ENCODE data around the gene TBX3. TPM values are rescaled to one million over a fixed set of nuclear protein-coding genes. Genes with fewer than 3 reads are reported as not detected.

TBX3 gene
- total RNA-seq, 1 donor from 2014 or later, result 3.0 TPM

DNA sequence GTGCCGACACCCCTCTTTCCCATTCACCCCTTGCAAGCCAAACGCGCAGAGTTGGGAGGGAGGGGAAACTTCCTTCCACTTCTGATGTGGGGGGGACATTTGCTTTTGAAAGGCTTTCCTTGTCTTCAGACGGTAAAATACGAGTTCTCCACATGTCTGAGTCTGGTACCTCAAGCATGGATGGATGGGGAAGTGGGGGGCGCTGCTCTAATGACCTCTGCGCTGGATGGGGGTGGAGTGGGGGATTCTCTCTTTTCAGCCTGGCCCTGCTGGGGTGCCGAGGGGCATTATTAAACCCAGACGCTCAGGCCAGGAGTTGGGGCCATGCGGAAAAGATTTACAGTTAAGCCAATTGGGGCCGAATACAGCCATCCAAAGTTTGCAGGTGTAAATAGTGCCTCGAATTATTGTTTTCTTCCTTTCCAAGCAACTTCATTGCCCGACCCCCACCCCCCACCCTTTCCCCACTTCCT lies 9.1 kb upstream of the TBX3 start:
- Mint-ChIP-seq H3K9me3 (ENCODE audit: unreplicated experiment) (peaks cover 10% of the 10 kb centered on the region), H3K27me3 (ENCODE audit: unreplicated experiment) (peaks cover 68% of the 10 kb centered on the region), H3K27ac (ENCODE audit: unreplicated experiment) (no peak overlapping the region), H3K36me3 (ENCODE audit: unreplicated experiment) (no peaks in the 10 kb centered on the region), H3K4me1 (ENCODE audit: low read depth, unreplicated experiment) (peaks cover 1% of the 10 kb centered on the region), H3K4me3 (ENCODE audit: unreplicated experiment) (no peak overlapping the region)
- no peak for DNase-seq
- TF ChIP-seq, protein P1, sequence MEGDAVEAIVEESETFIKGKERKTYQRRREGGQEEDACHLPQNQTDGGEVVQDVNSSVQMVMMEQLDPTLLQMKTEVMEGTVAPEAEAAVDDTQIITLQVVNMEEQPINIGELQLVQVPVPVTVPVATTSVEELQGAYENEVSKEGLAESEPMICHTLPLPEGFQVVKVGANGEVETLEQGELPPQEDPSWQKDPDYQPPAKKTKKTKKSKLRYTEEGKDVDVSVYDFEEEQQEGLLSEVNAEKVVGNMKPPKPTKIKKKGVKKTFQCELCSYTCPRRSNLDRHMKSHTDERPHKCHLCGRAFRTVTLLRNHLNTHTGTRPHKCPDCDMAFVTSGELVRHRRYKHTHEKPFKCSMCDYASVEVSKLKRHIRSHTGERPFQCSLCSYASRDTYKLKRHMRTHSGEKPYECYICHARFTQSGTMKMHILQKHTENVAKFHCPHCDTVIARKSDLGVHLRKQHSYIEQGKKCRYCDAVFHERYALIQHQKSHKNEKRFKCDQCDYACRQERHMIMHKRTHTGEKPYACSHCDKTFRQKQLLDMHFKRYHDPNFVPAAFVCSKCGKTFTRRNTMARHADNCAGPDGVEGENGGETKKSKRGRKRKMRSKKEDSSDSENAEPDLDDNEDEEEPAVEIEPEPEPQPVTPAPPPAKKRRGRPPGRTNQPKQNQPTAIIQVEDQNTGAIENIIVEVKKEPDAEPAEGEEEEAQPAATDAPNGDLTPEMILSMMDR (IDR thresholded peaks at IDR 0.05; ENCODE audit: partially characterized antibody, unreplicated experiment), result no peak

- DNase-seq, result no peak
- TF ChIP-seq, protein P1 (IDR thresholded peaks at IDR 0.05; ENCODE audit: partially characterized antibody, unreplicated experiment), result no peak
- Mint-ChIP-seq H3K36me3 (ENCODE audit: unreplicated experiment) (no peaks in the 10 kb centered on the region), H3K4me3 (ENCODE audit: unreplicated experiment) (no peak overlapping the region), H3K4me1 (ENCODE audit: low read depth, unreplicated experiment) (no peaks in the 10 kb centered on the region), H3K9me3 (ENCODE audit: unreplicated experiment) (peaks cover 10% of the 10 kb centered on the region), H3K27me3 (ENCODE audit: unreplicated experiment) (peaks cover 65% of the 10 kb centered on the region), H3K27ac (ENCODE audit: unreplicated experiment) (no peak overlapping the region)
These were observed 8.4 kb upstream of the TBX3 start for GRCh38 chr12:114692186-114693058.

- Mint-ChIP-seq H3K4me1 (ENCODE audit: low read depth, unreplicated experiment) (no peaks in the 10 kb centered on the region), H3K36me3 (ENCODE audit: unreplicated experiment) (no peaks in the 10 kb centered on the region), H3K27me3 (ENCODE audit: unreplicated experiment) (peaks cover 66% of the 10 kb centered on the region), H3K9me3 (ENCODE audit: unreplicated experiment) (peaks cover 10% of the 10 kb centered on the region), H3K4me3 (ENCODE audit: unreplicated experiment) (no peak overlapping the region), H3K27ac (ENCODE audit: unreplicated experiment) (no peak overlapping the region)
- TF ChIP-seq, protein P1 (IDR thresholded peaks at IDR 0.05; ENCODE audit: partially characterized antibody, unreplicated experiment), result no peak
- DNase-seq, result no peak
These were observed 7.8 kb upstream of the TBX3 start for GRCh38 chr12:114691763-114692185.

DNA sequence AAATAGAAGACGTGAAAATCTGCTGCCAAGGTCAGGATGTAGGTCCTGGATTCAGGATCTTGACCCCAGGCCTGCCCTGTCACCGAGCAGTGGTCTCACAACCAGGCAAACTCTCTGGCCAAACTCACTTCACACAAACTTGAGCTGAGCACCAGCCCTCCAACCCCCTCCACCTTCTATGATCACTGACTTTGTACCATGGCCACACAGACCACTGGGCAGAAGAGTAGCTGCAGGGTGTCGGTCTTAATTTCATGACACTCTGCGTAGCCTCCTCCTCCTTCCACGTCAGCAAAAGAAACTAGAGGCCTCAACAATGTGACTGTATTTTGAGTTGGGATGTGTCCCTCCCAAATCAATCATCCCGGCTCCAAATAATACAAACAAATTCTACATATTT lies 7.2 kb upstream of the TBX3 start:
- H3K27ac Mint-ChIP-seq (ENCODE audit: unreplicated experiment), result no peak overlapping the region

More for the DNA sequence above, 7.2 kb upstream of the TBX3 start:
- peaks cover under 1% of the 10 kb centered on the region for H3K4me1 Mint-ChIP-seq (ENCODE audit: low read depth, unreplicated experiment)
- DNase-seq, result no peak
- H3K4me3 Mint-ChIP-seq (ENCODE audit: unreplicated experiment), result no peak overlapping the region
- H3K27me3 Mint-ChIP-seq (ENCODE audit: unreplicated experiment), result peaks cover 66% of the 10 kb centered on the region
- H3K9me3 Mint-ChIP-seq (ENCODE audit: unreplicated experiment), result peaks cover 10% of the 10 kb centered on the region
- TF ChIP-seq, protein P1 (IDR thresholded peaks at IDR 0.05; ENCODE audit: partially characterized antibody, unreplicated experiment), result no peak
- no peaks in the 10 kb centered on the region for H3K36me3 Mint-ChIP-seq (ENCODE audit: unreplicated experiment)

All from glutamatergic neuron (in vitro differentiated cells).